Measurements from ENCODE around the gene NAP1L4.
A peak's percentile ranks its signal among the peaks of the same experiment; 100 is the strongest.

NAP1L4 gene

DNA sequence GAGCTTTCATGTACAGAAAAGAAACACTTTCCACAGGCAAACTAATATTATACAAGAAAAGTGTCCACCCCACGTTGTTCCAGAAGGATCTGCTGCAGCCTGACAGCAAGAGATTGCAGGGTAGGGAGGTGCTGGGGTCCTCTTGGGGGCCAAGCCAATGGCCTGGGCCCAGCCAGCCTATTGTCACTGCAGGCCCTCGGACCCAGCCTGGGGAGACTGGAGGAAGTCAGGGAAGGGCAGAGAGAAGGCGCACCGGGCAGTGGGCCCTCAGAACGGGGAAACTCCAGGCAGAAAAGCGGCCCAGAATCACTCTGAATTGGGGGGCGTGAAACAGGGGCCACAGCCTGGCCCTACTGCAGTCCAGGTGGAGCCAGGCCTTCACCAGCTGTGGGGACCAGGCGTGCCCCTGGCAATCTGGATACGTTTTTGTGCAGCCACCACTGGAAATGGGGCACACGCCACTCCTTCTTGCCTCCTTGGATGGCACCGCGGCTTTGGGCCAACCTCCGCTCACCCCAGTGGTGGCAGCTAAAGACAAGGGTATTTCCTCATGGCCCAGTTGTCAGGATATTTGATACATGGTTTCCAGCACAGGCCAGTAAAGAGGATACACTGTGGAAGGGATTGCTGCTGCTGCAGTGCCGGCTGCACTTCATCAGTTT is 3.9 kb upstream of the NAP1L4 start:
- FAIRE-seq (no peak), DNase-seq (ENCODE audit: extremely low spot score, insufficient read length, low read depth) (no peak)

DNA sequence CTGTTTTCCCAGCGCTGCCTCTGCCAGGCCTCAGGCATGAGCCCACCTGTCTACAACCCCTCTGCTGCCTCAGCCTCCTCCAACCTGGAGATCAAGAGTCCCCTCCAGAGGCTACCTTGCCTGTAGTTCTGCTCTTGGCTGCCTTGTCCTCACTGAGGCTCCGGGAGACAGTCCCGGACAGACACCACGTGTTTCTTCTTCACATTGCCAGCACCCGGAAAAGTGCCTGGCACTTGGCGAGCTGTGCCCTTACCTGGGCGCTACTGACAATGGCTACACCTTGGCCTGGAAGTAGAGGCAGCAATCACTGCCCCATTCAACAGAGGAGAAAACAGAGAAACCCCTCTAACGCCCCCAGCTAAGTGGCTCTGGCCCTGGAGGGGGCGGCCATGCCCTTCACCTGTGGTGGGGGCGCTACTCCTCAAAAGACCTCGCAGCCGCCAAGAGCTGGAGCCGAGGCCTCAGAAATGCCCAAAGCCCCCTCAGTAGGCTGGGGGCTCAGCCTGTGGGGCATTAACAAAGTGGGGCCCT is 3.0 kb upstream of the NAP1L4 start:
- DNase-seq (ENCODE audit: extremely low spot score, insufficient read length, low read depth): no peak
- FAIRE-seq: no peak

DNA sequence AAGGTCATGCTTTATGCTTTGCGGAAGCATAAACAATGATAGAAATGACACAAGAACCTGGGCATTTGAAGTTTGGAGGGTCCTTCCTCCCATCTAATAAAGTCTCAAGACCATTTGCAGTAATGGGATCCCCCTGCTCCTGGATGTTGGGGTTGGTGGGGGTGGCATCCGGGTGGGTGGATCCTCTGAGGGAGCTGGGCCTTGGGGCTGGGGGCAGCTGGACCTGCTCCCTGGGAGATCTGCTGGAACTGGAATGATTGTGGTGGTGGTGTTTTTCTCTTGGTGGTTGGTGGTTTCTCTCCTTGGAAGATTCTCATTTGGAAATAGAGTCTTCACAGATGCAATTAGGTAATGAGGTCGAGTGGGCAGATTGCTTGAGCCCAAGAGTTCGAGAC is 2.2 kb upstream of the NAP1L4 start:
- DNase-seq (ENCODE audit: extremely low spot score, insufficient read length, low read depth) (no peak), FAIRE-seq (no peak)

DNA sequence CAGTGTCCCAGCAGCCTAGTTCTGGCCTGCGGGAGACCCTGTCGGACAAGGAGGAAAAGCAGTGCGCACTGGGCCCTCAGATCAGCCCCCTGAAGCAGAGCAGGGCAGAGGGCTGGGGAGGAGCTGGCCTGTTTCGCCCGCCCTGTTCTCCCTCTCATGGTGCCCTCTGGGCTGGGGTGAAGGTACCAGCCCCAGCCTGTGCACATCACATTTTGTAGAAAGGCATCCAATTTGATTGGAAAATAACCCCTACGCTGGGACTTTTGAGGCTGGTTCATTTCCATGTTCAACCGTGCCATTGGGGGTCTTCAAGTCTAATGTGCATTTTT is 832 bp upstream of the NAP1L4 start:
- DNase-seq (ENCODE audit: extremely low spot score, insufficient read length, low read depth) (no peak), FAIRE-seq (no peak)

DNA sequence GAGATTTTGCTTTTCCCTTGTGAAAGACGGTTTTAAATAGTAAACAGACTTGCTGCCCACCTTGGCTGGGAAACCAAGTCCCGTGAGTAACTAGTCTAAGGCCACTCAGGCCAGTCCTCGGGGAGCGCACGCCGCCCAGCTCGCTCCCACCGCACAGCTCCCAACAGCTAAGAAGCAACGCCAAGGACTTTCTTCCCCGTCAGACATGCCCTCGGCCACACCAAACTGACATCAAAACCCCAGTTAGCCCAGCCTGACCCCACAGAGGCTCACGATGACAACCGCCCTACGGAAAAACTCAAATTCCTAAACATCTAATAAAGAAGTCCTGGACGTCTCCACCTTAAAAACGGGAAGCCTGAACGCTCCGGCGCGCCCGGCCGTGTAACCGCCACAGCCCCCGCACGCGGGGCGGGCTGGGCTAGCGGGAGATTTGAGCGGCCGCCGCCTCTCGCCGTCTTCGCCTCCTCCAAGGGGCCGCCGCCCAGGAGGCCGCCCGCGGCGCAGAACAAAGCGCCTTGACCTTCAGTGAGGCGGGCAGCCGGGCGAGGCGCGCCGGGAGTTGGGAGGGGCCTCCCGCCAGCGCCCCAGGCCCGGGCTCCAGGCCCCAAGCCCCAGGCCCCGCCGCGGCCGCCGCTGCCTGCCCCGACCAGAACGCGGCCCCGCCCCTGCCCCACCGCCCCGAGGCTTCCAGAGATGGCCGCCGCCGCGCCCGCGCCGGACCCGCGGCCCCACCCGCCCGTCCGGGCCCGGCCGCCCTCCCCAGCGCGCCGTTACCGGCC is 486 bp downstream of the NAP1L4 start:
- DNase-seq (ENCODE audit: extremely low spot score, insufficient read length, low read depth) (no peak), FAIRE-seq (no peak)

DNA sequence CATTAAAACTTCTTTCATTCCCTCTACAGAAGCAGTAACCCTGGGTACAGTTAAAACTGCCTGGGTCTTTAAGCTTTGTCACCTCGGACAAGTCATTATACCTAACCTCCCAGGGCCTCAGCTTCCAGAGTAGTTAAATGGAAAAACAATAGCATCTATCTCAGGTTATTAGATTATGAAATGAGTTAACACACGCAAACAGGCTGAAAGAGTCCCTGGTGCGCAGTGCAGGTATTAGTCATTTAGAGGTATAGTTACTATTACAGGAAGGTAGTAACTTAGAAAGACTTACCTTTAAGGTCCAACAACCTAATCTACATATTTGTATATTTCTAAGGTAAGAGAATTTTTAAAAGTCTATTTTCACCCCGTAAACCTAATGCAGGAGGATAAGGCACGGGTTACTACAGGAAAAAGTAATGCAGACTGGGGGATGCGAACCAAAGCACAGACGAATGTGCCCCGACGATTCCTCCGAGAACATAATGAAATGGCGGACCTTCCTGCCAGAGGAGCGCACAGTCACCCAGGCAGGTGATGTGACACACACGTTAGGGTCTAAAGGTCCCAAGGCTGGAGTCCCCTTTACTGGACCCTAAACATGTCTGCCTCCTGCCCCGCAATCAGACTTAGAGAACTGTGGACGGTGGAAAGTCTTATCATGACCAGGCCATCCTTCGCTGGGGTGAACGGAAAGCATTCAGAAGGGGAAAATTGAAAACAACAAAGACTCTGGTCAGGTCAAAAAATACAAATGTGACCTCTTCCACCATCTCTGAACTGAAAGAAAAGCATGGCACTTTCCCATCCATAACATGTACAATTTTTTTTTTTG is 1.3 kb downstream of the NAP1L4 start:
- no peak for DNase-seq (ENCODE audit: extremely low spot score, insufficient read length, low read depth)
- FAIRE-seq: no peak

DNA sequence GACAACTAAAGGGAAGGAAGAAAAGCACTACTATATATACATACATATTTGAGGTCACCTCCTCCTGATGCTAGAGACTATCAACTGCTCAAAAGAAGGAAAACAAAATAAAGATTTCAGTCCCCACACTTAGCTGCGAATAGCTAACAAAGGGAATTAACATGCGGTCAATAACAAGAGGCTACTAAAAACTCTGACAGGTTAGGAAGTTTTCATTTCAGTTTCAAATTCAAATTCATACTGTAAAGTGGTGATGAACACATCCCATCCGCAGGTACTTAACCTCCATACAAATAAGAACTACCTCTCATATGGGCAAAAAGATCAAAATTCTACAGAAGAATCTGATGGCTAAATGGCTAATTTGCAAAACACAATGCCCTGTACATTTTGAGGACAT is 2.6 kb downstream of the NAP1L4 start:
- FAIRE-seq (no peak), DNase-seq (ENCODE audit: extremely low spot score, insufficient read length, low read depth) (no peak)

DNA sequence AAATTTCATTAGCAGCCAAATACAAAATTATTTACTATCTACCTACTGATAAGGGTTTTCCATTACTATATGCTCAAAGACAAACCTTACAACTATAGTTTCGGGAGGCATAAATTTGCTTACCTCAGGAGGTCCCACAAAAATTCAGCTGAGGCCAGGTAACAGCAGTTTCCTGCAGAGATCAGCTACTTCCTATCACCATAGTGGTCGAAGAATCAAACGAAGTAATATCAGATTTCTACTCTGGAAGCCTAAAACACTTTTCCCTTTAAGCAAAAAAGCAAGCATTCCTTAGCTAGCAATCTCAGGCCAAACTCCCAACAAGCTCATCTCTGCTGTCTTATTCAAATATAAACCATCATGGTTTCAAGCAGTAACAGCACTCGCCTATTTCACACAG is 3.1 kb downstream of the NAP1L4 start:
- DNase-seq (ENCODE audit: extremely low spot score, insufficient read length, low read depth) (no peak), FAIRE-seq (peak; percentile 50)

DNA sequence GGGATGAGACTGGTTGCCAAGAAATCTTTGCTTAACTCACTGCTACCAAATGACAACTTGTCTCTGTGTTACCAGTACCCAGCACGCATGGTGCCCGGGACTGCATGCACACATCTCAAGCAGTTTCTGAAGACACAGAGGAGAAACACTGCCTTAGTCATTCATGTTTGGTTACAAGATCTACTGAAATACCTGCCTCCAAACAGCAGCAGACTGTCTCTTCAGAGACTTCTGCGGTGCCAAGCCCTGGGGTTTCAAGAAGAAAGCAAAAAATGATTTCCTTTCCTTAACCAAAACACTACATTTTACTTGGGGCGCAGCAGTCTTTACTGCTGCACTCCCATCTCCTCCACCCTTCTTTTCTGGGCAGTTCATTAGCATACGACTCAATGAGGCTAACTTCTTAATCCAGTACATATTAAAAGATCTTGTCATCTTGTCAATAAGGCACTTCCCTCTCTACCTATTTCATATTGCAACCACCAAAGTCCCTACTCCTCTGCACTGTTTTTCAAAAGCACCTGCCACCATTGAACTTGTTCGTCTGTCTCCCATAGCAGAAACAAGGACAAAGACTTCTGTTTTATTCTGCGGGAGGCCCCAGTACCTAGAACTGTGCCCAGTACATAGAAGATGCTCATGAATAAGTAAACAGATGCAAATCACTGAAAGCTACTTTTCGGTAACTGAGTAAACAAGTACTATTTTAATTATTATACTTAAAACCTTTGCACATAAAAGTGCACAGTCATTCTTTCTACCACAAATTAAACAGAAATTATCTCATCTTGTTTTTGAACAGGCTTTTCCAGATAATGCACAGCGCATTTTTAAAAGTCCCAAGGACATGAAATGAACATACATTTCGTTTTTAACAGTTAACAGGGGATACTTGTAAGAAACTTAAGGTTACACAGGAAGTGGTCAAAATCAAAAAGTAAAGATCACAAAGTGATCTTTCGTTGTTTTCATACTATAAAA is 4.0 kb downstream of the NAP1L4 start:
- FAIRE-seq (no peak), DNase-seq (ENCODE audit: extremely low spot score, insufficient read length, low read depth) (no peak)

DNA sequence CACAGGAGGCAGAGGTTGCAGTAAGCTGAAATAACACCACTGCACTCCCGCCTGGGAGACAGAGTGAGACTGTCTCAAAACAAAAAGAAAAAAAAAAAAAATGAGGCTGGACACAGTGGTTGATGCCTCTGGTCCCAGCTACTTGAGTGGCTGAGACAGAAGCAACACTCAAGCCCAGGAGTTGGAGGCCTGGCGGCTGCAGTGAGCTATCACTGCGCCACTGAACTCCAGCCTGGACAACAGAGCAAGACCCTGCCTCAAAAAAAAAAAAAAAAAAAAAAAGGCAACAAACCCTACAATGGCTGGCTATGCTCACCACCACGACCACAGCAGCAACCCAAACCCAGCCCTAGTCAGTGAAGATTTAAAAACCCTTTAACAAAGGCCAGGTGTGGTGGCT is 8.2 kb downstream of the NAP1L4 start:
- DNase-seq (ENCODE audit: extremely low spot score, insufficient read length, low read depth) (no peak), FAIRE-seq (no peak)

DNA sequence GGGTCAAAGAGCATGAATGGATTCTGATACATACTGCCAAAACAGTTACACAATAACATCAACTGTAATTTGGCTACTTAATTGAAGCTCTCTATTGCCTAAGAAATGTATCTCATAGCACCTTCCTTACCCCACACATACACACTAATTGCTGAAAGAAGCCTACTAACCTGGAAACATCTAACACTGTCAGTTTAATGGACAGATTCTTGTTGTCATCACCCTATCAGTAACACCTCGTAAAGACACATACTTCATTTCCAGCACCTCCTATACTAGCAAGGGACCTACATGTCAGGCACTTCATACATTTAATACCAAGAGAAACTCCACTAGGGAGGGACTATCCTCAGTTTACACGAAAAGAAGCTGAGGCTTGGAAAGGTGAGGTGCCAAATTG is 9.9 kb downstream of the NAP1L4 start:
- FAIRE-seq (no peak), DNase-seq (ENCODE audit: extremely low spot score, insufficient read length, low read depth) (no peak)

DNA sequence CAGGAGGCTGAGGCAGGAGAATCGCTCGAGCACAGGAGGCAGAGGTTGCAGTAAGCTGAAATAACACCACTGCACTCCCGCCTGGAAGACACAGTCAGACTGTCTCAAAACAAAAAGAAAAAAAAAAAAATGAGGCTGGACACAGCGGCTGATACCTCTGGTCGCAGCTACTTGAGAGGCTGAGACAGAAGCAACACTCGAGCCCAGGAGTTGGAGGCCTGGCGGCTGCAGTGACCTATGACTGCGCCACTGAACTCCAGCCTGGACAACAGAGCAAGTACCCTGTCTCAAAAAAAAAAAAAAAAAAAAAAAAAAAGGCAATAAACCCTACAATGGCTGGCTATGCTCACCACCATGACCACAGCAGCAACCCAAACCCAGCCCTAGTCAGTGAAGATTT is 11.0 kb downstream of the NAP1L4 start:
- FAIRE-seq (no peak), DNase-seq (ENCODE audit: extremely low spot score, insufficient read length, low read depth) (no peak)

DNA sequence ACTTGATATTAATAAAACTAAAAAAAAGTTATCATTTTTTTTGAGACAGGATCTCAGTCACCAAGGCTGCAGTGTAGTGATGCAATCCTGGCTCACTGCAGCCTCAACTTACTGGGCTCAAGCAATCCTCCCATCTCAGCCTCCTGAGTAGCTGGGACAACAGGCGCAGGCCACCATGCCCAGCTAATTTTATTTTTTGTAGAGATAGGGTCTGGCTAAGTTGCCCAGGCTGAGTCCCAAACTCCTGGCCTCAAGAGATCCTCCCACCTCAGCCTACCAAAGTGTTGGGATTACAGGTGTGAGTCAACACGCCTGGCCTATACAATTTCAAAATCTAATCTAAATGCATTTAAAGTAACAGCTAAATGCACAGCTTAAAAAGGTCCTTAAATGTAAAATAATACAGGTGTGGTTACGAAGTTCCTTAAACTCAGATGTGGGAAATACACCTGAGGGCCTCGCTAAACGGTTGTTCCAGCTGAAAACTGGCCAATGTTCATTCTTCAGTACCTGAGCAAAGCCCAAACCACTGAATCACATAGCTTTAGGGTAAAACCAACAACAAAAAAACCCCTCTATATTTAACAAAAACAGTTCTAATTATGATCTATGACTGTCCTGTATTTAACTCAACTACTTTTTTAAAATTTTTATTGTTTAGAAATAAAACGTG is 11.8 kb downstream of the NAP1L4 start:
- DNase-seq (ENCODE audit: extremely low spot score, insufficient read length, low read depth) (no peak), FAIRE-seq (no peak)

DNA sequence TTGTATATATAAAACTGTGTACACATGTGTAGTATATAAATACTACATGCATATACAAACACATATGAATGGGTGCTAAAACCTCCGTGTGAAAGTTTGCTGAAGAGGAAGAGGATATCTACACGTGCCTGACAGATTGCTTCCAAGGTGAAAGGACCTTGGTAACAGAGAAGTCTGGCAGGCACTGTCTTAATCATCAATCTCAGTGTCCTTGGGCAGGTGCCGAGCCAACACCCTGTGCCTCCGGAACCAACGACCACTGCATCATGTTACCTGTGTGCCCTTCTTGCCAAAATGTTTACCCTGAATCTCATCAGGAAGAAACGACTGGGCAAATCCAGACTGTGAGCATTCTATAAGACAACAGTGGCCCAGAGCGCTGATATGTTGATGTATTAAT is 15.0 kb downstream of the NAP1L4 start:
- DNase-seq (ENCODE audit: extremely low spot score, insufficient read length, low read depth) (no peak), FAIRE-seq (no peak)

DNA sequence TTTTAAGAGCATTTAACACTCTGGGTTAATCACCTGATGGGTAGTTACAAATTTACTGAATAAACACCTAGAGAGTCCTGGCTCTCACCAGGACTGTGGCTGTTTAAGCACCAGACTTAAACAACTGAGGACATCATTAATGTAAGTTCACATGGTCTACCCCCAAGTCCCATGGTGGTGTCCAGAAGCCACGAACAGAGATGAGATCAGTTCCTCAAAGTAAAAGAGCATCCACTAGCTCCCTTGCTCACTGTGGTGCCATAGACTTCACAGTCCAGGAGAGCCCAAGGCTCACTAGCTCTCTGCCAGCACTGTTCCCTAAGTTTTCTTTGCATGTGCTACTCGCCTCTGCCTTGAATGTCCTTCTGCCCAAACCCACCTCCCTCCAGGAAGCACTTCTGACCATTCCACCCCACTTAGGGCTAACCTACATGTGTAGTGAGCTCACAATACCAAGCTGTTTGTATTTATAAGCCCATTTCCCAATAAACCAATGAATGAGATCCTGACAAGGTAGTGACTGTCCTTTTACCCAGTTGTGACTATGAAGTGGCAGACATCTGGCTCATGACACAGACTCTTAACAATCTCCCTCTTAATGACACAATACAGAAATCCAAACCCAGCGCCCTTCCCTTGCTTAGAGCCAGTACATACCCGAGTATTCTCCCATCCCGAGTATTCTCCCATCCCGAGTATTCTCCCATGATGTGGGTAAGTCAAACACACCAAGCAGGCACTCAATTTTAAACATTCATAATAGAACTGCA is 15.7 kb downstream of the NAP1L4 start:
- FAIRE-seq (no peak), DNase-seq (ENCODE audit: extremely low spot score, insufficient read length, low read depth) (no peak)

DNA sequence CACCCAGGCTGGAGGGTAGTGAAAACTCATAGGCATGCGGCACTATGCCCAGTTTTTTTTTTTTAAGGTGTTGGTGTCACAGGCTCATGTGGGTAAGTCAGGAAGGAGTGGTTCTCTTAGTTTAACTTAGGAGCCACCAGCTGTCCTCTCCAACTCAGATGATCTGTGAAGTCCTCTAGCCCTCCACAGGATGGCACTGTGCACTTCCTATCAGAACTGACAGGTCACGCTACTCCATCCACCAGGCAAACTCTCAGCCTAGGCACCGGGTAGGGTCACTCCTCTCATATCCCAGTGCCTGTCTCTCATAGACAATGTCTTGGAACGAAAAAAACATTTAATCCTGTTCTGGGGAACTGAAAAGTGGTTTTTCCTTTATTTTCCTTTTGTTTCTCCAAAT is 16.5 kb downstream of the NAP1L4 start:
- no peak for FAIRE-seq
- no peak for DNase-seq (ENCODE audit: extremely low spot score, insufficient read length, low read depth)

DNA sequence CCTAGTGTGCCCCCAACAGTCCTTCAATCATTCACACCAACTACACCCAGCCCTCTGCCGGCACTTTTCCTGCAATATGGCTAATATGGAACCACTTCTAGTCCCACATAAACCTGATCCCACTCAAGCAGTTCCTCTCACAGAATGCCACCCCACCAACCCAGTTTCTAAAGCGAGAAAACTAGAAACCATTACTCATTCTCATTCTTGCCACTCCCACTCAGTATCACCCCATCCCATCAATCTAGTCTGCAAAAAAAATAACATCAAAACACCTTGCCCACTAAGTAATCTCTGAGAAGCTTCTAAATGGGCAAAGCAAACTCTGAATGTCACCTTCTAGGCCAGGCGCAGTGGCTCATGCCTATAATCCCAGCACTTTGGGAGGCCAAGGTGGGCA is 17.9 kb downstream of the NAP1L4 start:
- DNase-seq (ENCODE audit: extremely low spot score, insufficient read length, low read depth): no peak
- no peak for FAIRE-seq

DNA sequence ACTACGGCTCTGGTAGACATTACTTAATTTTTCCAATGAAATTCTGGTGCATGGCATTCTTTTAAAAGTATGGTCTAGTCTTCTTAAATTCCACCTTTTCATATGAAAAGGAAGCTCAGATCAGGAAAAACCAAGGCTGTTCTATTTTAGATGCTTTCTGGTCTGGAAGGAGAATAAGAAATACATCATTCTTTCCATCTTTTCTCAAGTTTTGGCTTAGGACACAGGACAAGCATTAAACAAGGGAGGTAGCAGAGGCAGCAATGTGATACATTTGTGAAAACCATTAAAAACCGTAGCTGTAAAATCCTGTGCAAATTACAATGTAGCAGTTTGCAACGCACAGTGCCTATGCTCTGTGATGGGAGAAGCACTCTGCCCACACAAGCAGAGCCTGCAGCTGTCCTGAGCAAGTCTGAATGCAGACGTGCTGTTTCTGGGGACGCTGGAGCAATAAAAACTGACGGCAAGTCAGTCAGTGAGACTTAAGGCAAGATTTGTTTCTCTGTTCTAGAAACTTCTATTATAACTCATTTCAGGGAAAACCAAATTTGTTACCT is 23.7 kb downstream of the NAP1L4 start:
- no peak for FAIRE-seq
- DNase-seq (ENCODE audit: extremely low spot score, insufficient read length, low read depth): no peak

Measured in GM18507 (cell line).